ENCODE results near the gene IL12A. TPM values are rescaled to one million over a fixed set of nuclear protein-coding genes. Genes with fewer than 3 reads are reported as not detected.

The IL12A gene
- total RNA-seq, 6 experiments from 2014 or later, result 1.8 to 3.0 (median 2.1) TPM

DNA sequence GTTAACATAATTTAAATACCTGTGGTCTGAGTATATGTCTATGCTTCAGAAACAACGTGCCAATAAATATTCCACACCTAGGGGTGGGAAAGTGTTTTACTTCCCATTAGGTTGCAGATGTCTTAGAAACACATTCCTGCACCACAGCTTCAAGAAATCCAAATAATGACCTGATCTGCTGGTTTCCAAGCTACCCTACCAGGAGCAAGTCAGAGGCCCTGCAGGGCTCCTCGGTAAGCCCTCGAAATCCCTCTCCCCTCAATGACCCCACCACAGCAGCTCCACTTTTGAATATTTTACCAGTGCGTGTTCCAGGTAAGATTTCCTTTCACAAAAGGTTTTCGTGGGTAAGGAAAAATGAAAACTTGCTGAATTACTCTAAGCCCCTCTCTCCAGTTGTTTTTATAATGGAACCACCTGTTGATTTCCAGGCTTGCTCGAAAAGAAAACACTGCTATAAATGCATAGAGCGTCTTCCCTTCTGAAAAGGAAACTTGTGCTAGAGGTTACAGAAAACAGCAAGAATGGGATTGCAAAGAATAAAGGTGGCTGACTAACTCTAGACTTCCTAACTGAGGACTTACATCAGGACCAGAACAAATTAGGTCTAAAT, 12.6 kb downstream of the IL12A start:
- Mint-ChIP-seq H3K27ac (no peak overlapping the region), H3K36me3 (ENCODE audit: low read depth) (no peaks in the 10 kb centered on the region), H3K27me3 (ENCODE audit: insufficient read depth) (peaks cover 3% of the 10 kb centered on the region; the same call in 1 of the 2 replicates), H3K4me1 (ENCODE audit: low read depth) (peaks cover 32% of the 10 kb centered on the region), H3K9me3 (no peaks in the 10 kb centered on the region), H3K4me3 (no peak overlapping the region)
- TF ChIP-seq, protein P1, sequence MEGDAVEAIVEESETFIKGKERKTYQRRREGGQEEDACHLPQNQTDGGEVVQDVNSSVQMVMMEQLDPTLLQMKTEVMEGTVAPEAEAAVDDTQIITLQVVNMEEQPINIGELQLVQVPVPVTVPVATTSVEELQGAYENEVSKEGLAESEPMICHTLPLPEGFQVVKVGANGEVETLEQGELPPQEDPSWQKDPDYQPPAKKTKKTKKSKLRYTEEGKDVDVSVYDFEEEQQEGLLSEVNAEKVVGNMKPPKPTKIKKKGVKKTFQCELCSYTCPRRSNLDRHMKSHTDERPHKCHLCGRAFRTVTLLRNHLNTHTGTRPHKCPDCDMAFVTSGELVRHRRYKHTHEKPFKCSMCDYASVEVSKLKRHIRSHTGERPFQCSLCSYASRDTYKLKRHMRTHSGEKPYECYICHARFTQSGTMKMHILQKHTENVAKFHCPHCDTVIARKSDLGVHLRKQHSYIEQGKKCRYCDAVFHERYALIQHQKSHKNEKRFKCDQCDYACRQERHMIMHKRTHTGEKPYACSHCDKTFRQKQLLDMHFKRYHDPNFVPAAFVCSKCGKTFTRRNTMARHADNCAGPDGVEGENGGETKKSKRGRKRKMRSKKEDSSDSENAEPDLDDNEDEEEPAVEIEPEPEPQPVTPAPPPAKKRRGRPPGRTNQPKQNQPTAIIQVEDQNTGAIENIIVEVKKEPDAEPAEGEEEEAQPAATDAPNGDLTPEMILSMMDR (IDR thresholded peaks at IDR 0.05), result no peak
- no peak for DNase-seq

DNA sequence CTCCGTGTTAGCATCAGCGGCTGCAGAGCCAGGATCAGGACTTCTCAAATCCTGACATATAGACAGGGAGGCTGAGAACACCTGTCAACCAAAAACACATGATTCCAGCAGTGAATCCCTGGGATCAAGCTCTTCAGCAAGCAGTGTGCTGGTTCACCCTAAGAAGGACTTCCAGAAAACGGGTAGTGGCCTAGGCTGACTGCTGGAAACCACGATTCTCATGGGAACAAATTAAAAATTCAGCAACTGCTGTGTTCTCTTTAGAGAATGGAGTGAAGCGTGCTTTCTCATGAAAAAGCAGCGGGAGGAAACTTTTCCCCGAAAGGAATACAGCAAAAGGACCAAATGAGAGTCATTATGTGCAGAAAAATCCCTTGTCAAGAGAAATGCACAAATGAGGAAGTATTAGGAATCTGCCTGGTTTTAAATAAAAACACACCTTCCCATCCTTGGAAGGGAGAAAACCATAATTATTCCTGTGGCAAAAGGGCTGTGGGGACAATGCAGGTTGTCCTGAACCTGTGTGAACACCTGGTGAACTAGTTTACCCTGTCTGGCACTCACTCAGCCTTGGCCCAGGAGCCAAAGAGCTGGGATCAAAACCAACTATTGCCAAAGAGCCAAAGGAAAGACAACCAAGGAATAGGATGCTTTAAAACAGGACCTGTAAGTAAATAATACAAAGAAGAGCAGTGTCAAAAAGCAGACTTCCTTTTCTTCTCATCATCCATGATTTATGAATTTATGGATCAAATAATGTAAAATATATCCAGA, 13.4 kb downstream of the IL12A start:
- no peak overlapping the region for H3K4me3 Mint-ChIP-seq
- H3K36me3 Mint-ChIP-seq (ENCODE audit: low read depth), result no peaks in the 10 kb centered on the region
- peaks cover 32% of the 10 kb centered on the region for H3K4me1 Mint-ChIP-seq (ENCODE audit: low read depth)
- H3K27ac Mint-ChIP-seq, result no peak overlapping the region
- TF ChIP-seq, protein P1 (IDR thresholded peaks at IDR 0.05), result no peak
- peaks cover 3% of the 10 kb centered on the region; the same call in 1 of the 2 replicates for H3K27me3 Mint-ChIP-seq (ENCODE audit: insufficient read depth)
- H3K9me3 Mint-ChIP-seq, result no peaks in the 10 kb centered on the region
- DNase-seq, result no peak

DNA sequence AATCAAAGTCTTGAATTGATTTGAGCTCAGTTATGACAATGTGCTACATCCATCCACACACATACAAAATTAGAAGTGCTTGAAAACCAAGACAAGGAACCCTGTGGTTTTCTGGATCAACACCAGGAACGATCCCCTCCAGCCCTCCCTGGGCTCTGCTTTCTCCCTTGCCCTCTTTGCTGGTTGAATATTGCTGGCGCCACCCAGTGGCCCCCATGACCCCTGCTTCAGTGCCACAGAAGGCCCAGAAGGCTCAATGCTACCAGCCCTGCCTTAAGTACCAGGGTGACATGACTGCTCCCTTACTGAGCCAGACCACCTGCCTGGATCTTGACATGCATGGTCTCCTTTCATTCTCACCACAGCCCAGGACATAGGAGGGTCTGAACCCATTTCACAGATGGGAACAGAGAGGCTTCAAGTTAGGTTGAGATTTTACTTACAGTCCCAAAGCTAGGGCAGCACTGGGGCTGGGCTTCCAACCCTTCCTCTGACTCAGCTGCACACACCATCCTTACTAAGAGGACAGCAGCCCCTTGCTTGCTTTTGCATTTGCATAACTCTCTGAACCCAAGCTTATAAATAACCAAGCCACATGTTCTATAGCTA, 15.0 kb downstream of the IL12A start:
- H3K4me1 Mint-ChIP-seq (ENCODE audit: low read depth), result peaks cover 25% of the 10 kb centered on the region
- no peaks in the 10 kb centered on the region for H3K36me3 Mint-ChIP-seq (ENCODE audit: low read depth)
- DNase-seq, result peak; percentile 39
- H3K27me3 Mint-ChIP-seq (ENCODE audit: insufficient read depth), result peaks cover 3% of the 10 kb centered on the region; the same call in 1 of the 2 replicates
- no peak overlapping the region for H3K4me3 Mint-ChIP-seq
- H3K9me3 Mint-ChIP-seq, result no peaks in the 10 kb centered on the region
- H3K27ac Mint-ChIP-seq, result no peak overlapping the region
- TF ChIP-seq, protein P1 (IDR thresholded peaks at IDR 0.05), result peak; percentile 81

DNA sequence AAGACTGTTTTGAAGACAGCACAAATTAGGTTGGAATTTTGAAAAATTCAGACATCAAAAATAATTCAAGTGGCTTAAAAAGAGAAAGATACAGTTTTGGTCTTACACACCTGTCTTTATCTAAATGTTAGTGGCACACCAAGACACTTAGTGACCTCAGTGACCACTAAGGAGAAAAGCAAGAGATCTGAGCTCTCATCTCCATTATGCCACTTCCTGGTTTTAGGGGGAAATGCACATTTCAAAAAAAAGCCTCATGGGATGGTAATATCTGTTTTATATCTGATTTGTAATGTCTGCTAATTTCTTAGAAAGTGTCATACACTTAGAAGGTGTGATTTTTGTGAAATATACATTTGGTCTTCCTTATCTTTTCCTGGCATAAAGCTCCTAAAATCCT, 16.4 kb downstream of the IL12A start:
- no peak for DNase-seq
- Mint-ChIP-seq H3K9me3 (no peaks in the 10 kb centered on the region), H3K27me3 (ENCODE audit: insufficient read depth) (peaks cover 3% of the 10 kb centered on the region; the same call in 1 of the 2 replicates), H3K4me3 (no peak overlapping the region), H3K4me1 (ENCODE audit: low read depth) (peaks cover 35% of the 10 kb centered on the region), H3K36me3 (ENCODE audit: low read depth) (no peaks in the 10 kb centered on the region), H3K27ac (no peak overlapping the region)
- TF ChIP-seq, protein P1 (IDR thresholded peaks at IDR 0.05), result no peak; the same call in none of the 2 replicates

DNA sequence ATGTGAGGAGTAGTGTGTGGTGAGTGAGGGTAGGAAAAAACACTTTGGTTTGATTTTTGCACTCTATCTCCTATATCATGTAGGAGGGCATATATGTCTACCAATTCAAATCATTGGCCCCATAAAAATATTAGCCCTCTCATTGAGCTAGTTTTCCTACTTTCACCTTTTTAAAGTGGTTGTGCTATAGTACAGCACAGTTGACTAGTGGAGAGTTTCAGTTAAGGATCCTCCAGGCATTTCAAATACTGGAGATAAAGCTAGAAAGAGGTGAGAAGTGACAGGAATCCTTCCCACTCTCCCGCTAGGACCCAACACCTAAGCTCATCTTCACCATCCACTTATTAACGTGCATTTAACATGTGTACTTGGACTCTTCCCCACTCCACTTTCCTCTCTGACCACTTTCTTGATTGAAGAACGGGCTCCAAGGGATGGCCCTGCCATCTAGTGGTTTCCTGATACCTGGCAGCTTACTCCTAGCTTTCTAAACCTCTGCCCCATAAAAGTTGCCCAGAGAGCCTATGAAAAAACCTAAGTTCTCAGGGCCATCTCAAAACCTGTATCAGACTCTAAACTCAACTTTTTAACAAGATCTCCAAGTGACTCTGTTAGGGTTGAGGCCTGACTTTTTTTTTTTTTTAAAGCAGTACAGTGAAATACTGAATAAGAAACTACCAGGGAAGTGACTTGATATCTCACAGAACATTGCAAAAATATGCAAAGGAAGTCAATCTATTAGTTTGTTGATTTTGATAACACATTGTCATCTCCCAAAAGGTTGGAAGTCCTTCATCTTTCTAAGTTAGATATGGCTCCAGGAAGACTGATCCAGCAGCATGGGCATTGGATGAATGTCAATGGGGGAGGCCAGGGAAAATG, 17.9 kb downstream of the IL12A start:
- Mint-ChIP-seq H3K27me3 (ENCODE audit: insufficient read depth) (peaks cover 3% of the 10 kb centered on the region; the same call in 1 of the 2 replicates), H3K9me3 (no peaks in the 10 kb centered on the region), H3K4me1 (ENCODE audit: low read depth) (peaks cover 35% of the 10 kb centered on the region), H3K4me3 (no peak overlapping the region), H3K27ac (no peak overlapping the region), H3K36me3 (ENCODE audit: low read depth) (no peaks in the 10 kb centered on the region)
- TF ChIP-seq, protein P1 (IDR thresholded peaks at IDR 0.05), result peak; percentile 90
- DNase-seq, result peak; percentile 58

All from HFFc6 (cell line).